ENCODE data around the gene CYP46A1.

DNA sequence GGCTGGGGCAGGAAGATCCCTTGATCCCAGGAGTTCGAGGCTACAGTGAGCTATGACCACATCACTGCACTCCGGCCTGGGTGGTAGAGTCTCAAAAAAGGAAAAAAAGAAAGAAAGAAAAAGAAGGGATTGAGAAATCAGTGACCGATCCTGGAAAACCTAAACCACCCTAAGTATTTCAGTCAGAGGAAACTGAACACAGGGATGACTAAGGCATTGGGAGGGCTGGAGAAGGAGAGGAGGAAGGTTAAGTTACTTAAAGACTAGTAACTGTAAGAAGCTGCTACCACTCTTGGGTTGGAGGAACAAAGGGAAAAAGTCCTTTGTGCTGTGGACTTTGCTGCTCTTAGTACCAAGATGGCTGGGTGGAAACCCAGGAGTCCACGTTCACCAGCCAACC lies 28.6 kb upstream of the CYP46A1 start:
- TF ChIP-seq POLR2A (IDR thresholded peaks at IDR 0.05) (no peak), CTCF (IDR thresholded peaks at IDR 0.05 in 4 of 5, conservative IDR thresholded peaks at IDR 0.05 in 1 of 5) (no peak)
